ENCODE measurements around the gene CHMP4B.

GRCh38 chr20:33811776-33812151 lies 616 bp downstream of the CHMP4B start:
- no peak for TF ChIP-seq POLR2A (IDR thresholded peaks at IDR 0.05)
- TF ChIP-seq, protein P1, sequence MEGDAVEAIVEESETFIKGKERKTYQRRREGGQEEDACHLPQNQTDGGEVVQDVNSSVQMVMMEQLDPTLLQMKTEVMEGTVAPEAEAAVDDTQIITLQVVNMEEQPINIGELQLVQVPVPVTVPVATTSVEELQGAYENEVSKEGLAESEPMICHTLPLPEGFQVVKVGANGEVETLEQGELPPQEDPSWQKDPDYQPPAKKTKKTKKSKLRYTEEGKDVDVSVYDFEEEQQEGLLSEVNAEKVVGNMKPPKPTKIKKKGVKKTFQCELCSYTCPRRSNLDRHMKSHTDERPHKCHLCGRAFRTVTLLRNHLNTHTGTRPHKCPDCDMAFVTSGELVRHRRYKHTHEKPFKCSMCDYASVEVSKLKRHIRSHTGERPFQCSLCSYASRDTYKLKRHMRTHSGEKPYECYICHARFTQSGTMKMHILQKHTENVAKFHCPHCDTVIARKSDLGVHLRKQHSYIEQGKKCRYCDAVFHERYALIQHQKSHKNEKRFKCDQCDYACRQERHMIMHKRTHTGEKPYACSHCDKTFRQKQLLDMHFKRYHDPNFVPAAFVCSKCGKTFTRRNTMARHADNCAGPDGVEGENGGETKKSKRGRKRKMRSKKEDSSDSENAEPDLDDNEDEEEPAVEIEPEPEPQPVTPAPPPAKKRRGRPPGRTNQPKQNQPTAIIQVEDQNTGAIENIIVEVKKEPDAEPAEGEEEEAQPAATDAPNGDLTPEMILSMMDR (IDR thresholded peaks at IDR 0.05), result no peak
